Measurements from ENCODE around the gene EIF3M.
"Not testable (repeated sequence)": the region's sequence is repeated elsewhere in the genome, so short reads cannot be mapped to it uniquely, and the experiment has no call there.

Gene EIF3M

DNA sequence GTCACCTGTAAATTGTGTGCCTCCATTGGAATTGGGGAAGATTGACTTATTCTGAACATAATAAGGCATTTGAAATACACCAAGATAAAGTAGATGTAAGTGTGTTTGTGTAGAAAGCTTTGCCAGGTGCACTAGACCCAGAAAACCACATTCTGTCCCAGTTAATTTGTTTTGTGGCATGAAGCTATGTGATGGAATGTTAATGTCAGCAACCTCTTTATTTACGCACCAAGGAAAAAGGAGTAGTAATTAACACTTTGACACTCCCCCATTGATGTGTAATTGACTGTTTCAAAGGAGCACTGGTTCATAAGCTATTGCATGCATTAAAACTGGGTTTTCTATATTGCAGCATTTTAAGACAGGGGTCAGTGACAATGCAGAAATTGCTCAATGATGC is 14.3 kb downstream of the EIF3M start:
- peaks cover 11% of the 10 kb centered on the region for H3K36me3 ChIP-seq (ENCODE audit: control insufficient read depth, insufficient read depth, low read length)
- TF ChIP-seq, protein P1, sequence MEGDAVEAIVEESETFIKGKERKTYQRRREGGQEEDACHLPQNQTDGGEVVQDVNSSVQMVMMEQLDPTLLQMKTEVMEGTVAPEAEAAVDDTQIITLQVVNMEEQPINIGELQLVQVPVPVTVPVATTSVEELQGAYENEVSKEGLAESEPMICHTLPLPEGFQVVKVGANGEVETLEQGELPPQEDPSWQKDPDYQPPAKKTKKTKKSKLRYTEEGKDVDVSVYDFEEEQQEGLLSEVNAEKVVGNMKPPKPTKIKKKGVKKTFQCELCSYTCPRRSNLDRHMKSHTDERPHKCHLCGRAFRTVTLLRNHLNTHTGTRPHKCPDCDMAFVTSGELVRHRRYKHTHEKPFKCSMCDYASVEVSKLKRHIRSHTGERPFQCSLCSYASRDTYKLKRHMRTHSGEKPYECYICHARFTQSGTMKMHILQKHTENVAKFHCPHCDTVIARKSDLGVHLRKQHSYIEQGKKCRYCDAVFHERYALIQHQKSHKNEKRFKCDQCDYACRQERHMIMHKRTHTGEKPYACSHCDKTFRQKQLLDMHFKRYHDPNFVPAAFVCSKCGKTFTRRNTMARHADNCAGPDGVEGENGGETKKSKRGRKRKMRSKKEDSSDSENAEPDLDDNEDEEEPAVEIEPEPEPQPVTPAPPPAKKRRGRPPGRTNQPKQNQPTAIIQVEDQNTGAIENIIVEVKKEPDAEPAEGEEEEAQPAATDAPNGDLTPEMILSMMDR (IDR thresholded peaks at IDR 0.05; ENCODE audit: insufficient read depth, low read length, poor library complexity, severe bottlenecking) = no peak
- no peak for DNase-seq (ENCODE audit: extremely low read depth, insufficient read length)
- no peaks in the 10 kb centered on the region for H3K27me3 ChIP-seq (replicated peaks; ENCODE audit: control insufficient read depth, insufficient read depth, low read length)
- H3K4me3 ChIP-seq (replicated peaks; ENCODE audit: low read depth, low read length) = no peak overlapping the region

DNA sequence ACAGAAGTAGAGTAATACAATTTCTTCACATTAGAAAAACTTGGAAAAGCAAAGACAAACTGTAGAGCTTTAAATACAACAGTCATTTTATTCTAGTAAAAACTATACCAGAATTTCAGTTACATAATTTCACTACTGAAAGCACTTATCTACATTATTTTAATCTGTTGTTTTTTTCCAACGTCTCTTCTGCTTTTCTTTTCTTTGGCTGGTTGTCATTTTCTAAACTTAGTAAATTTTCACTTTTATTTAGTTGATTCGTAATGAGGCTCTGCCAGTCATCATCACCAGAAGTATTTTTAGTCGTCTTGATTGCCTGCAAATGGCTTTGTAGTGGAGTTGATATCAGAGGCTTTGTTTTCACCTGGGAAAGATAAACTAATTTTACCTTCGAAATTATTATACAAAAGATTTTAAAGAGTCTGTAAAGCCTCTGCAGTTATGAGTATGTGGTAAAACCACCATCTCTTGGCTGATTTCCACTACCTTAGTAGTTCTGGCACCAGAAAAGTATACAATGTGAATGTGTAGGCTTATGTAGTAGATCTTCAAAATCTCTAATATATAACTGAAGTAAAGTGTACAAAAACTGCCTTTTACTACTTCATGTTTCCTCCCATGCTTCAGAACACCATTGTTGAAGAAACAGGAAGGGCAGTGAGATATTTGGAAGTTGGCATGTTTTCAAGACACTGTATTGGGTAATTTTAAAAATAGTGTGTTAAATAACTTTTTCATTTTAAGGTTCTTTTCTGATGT is 19.2 kb downstream of the EIF3M start:
- DNase-seq (ENCODE audit: extremely low read depth, insufficient read length) = no peak
- H3K36me3 ChIP-seq (ENCODE audit: control insufficient read depth, insufficient read depth, low read length) = peaks cover 5% of the 10 kb centered on the region
- TF ChIP-seq, protein P1 (IDR thresholded peaks at IDR 0.05; ENCODE audit: insufficient read depth, low read length, poor library complexity, severe bottlenecking) = no peak
- H3K4me3 ChIP-seq (replicated peaks; ENCODE audit: low read depth, low read length) = no peak overlapping the region
- H3K27me3 ChIP-seq (replicated peaks; ENCODE audit: control insufficient read depth, insufficient read depth, low read length) = no peaks in the 10 kb centered on the region

DNA sequence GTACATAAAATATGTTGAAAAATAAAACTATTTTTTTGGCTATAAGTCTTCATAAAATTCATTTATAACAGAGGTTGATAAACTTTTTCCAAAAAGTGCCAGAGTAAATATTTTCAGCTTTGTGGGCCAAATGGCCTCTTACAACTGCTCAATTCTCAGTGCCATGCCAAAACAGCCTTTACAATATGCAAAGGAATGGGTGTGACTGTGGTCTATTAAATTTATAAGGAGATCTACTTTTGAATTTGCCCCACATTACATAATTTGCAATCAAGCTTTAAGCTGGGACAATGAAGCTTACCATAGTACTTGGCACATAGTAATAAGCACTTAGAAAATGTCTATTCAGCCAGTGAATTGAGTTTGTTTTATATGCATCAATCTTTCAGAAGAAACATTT is 22.6 kb downstream of the EIF3M start:
- DNase-seq (ENCODE audit: extremely low read depth, insufficient read length) = no peak
- H3K36me3 ChIP-seq (ENCODE audit: control insufficient read depth, insufficient read depth, low read length) = peaks cover 5% of the 10 kb centered on the region
- TF ChIP-seq, protein P1 (IDR thresholded peaks at IDR 0.05; ENCODE audit: insufficient read depth, low read length, poor library complexity, severe bottlenecking) = no peak
- H3K4me3 ChIP-seq (replicated peaks; ENCODE audit: low read depth, low read length) = no peak overlapping the region
- H3K27me3 ChIP-seq (replicated peaks; ENCODE audit: control insufficient read depth, insufficient read depth, low read length) = no peaks in the 10 kb centered on the region

DNA sequence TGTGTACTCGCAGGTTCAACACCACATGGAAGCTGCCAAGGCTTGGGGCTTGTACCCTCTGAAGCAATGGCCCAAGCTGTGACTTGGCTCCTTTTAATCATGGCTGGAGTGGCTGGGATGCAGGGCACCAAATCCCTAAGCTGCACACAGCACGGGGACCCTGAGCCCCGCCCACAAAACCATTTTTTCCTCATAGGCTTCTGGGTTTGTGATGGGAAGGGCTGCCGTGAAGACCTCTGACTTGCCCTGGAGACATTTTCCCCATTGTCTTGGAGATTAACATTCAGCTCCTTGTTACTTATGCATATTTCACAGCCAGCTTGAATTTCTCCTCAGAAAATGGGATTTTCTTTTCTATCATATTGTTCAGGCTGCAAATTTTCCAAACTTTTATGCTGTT is 25.2 kb downstream of the EIF3M start:
- DNase-seq (ENCODE audit: extremely low read depth, insufficient read length); H3K27me3 ChIP-seq (replicated peaks; ENCODE audit: control insufficient read depth, insufficient read depth, low read length); H3K36me3 ChIP-seq (ENCODE audit: control insufficient read depth, insufficient read depth, low read length); H3K4me3 ChIP-seq (replicated peaks; ENCODE audit: low read depth, low read length): not testable (repeated sequence)

DNA sequence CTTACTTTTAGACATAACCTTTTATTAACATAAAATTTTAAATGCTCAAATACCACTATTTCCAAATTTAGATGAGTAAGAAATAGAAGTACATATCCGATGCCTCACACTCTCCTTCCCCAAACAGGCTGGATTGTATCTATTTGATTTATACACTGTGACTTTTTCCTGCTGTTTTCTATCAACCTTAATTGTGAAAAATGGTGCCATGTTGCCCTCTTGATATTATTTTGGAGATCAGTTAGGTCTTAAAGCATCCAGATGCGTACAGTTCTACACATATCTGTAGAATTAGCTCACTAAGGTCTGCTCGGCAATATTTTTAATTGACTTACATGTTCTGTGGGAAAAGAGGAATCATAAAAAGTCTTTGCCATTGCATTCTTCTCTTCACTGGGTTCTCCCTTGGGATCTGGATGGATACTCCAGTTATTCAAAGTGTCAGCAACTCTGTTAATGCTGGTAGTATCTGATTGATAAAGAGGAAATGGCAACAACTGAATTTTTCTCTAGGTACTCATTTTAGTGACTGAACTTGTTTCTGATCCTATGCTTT is 27.2 kb downstream of the EIF3M start:
- no peak overlapping the region for H3K4me3 ChIP-seq (replicated peaks; ENCODE audit: low read depth, low read length)
- no peaks in the 10 kb centered on the region for H3K27me3 ChIP-seq (replicated peaks; ENCODE audit: control insufficient read depth, insufficient read depth, low read length)
- no peaks in the 10 kb centered on the region for H3K36me3 ChIP-seq (ENCODE audit: control insufficient read depth, insufficient read depth, low read length)
- DNase-seq (ENCODE audit: extremely low read depth, insufficient read length) = no peak
- TF ChIP-seq, protein P1 (IDR thresholded peaks at IDR 0.05; ENCODE audit: insufficient read depth, low read length, poor library complexity, severe bottlenecking) = no peak

DNA sequence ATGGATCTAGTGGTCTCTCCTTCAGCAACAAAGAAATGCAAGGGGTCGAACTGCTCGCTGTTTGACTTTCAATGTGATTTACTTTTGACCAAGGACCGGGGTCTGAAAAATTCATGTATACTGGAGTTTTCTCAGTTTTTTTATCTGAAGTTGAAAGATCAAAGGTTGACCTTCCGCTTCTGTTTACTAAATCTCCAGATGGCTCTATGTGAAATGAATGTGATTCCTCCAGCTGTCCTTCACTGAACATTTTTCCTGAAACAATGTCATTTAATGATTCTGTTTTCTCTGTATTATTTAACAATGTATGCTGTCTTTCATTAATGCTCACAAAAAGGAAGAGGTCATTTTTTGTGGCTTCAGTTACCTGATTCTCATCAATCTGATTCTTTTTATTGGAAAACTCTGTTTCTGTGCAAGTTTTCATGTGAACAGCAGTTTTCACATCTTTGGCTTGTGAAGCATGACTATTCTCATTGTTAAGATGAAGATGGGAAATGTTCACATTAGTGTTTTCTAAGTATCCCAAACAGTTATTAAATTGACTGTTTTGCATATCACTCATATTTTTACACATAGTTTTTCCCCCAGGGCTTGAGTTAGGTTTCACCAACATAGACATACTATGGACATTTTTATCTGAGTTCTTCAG is 30.0 kb downstream of the EIF3M start:
- Histone ChIP-seq H3K36me3 (ENCODE audit: control insufficient read depth, insufficient read depth, low read length) (no peaks in the 10 kb centered on the region), H3K27me3 (replicated peaks; ENCODE audit: control insufficient read depth, insufficient read depth, low read length) (no peaks in the 10 kb centered on the region), H3K4me3 (replicated peaks; ENCODE audit: low read depth, low read length) (no peak overlapping the region)
- TF ChIP-seq, protein P1 (IDR thresholded peaks at IDR 0.05; ENCODE audit: insufficient read depth, low read length, poor library complexity, severe bottlenecking) = no peak
- DNase-seq (ENCODE audit: extremely low read depth, insufficient read length) = no peak

Data from GM06990 (cell line).